22Rv1 (cell line): ENCODE data around the gene UBAP1L.

Experiments used
- ZFX ChIP-seq: fragments of 450-650 bp; IDR thresholded peaks from 2 replicates; pipeline ENCODE4 v1.6.1; 2017; ENCODE audit warnings: antibody characterized with exemption, borderline replicate concordance
- TF ChIP-seq, protein P1 (sequence below): fragments of 450-650 bp; IDR thresholded peaks from 2 replicates; pipeline ENCODE4 v1.5.1; 2017; ENCODE audit warnings: mild to moderate bottlenecking

DNA sequence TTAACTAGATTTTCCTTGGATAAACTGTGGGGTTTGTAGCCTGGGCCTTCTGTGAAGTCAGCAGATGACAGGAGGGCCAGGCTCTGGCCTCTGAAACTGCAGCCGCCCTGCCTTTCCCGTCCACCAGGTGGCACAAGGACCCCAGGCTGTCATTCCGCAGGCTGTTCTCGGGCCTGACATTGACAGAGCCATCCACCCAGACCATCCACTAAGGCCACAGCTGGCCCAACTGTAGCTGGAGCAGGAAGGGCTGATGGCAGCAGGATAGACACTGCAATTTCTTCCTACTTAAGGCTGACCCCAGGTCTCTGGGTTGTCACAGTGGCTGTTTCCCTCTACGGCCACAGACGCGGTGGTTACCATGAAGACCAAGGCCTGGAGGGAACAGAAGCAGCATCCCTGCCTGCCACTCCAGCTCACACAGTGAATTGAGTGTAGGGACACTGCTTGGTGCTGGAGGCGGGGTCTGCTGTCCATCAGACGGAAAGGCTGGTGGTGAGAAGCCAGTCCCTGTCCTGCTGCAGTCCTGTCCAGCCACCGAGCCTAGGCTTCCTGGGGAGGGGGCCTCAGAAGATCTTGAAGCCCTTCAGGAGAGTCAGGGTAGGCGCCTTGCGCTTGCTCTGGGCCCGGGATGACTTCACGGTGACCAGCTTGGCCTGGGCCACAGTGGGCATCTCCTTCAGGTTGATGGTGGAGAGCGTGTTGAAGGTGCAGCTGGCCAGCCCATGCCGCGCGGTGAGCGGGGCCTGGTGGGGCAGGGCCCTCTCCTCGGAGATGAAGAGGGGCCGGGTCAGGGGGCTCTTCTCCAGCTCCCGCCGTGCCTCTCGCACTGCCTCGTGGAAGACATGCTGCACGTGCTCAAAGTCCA is 60.4 kb downstream of the UBAP1L start:
- TF ChIP-seq, protein P1, sequence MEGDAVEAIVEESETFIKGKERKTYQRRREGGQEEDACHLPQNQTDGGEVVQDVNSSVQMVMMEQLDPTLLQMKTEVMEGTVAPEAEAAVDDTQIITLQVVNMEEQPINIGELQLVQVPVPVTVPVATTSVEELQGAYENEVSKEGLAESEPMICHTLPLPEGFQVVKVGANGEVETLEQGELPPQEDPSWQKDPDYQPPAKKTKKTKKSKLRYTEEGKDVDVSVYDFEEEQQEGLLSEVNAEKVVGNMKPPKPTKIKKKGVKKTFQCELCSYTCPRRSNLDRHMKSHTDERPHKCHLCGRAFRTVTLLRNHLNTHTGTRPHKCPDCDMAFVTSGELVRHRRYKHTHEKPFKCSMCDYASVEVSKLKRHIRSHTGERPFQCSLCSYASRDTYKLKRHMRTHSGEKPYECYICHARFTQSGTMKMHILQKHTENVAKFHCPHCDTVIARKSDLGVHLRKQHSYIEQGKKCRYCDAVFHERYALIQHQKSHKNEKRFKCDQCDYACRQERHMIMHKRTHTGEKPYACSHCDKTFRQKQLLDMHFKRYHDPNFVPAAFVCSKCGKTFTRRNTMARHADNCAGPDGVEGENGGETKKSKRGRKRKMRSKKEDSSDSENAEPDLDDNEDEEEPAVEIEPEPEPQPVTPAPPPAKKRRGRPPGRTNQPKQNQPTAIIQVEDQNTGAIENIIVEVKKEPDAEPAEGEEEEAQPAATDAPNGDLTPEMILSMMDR = peak; percentile 92
- no peak for TF ChIP-seq ZFX
